ENCODE measurements around the gene MOGAT3. TPM values are rescaled to one million over a fixed set of nuclear protein-coding genes. Genes with fewer than 3 reads are reported as not detected.

The MOGAT3 gene
- total and polyA plus RNA-seq, 8 donors: 1.7 to 2.3 TPM; not detected in 6

GRCh38 chr7:101197991-101198390 lies 2.8 kb downstream of the MOGAT3 start:
- 59 to 76% (median 71%) methylated on average over 14 to 21 of the region's 21 CpGs for WGBS, 5 donors

GRCh38 chr7:101195884-101196283 lies 5.0 kb downstream of the MOGAT3 start:
- Histone ChIP-seq H3K27ac (no peak overlapping the region), H3K4me3 (no peak overlapping the region), H3K36me3 (no peaks in the 10 kb centered on the region), H3K4me1 (peaks cover 0 to 6% (median 2%) of the 10 kb centered on the region in 4 donors), H3K27me3 (peaks cover 0 to 62% (median 7%) of the 10 kb centered on the region in 3 donors), H3K9me3 (no peaks in the 10 kb centered on the region)
- DNase-seq: no peak
- WGBS, 5 donors: 81 to 89% (median 84%) methylated on average over 14 to 17 of the region's 17 CpGs
- intact Hi-C loops (cut with DNase I; ENCODE audit: low total_unique reads): no loop called here
- no peak for TF ChIP-seq CTCF (IDR thresholded peaks at IDR 0.05)
- TF ChIP-seq POLR2A (IDR thresholded peaks at IDR 0.05): no peak
- no peak for TF ChIP-seq EP300 (IDR thresholded peaks at IDR 0.05)

More at GRCh38 chr7:101197991-101198390, 2.8 kb downstream of the MOGAT3 start:
- Histone ChIP-seq H3K4me3 (no peak overlapping the region), H3K27me3 (peaks cover 0 to 82% (median 28%) of the 10 kb centered on the region in 3 donors), H3K27ac (no peak overlapping the region), H3K36me3 (no peaks in the 10 kb centered on the region), H3K9me3 (no peaks in the 10 kb centered on the region), H3K4me1 (peaks cover 11 to 18% (median 16%) of the 10 kb centered on the region in 4 donors)
- intact Hi-C loops (cut with DNase I; ENCODE audit: low total_unique reads): no loop called here
- no peak for DNase-seq
- TF ChIP-seq CTCF (IDR thresholded peaks at IDR 0.05) (no peak), POLR2AphosphoS5 (IDR thresholded peaks at IDR 0.05) (no peak), POLR2A (IDR thresholded peaks at IDR 0.05) (no peak), EP300 (IDR thresholded peaks at IDR 0.05) (no peak)

- intact Hi-C loops (cut with DNase I; ENCODE audit: low total_unique reads): no loop called here
- WGBS, 5 donors: 78 to 83% (median 79%) methylated on average over 8 of the region's 8 CpGs
- TF ChIP-seq EP300 (IDR thresholded peaks at IDR 0.05) (no peak), CTCF (IDR thresholded peaks at IDR 0.05) (no peak), POLR2AphosphoS5 (IDR thresholded peaks at IDR 0.05) (no peak), POLR2A (IDR thresholded peaks at IDR 0.05) (no peak)
- Histone ChIP-seq H3K9me3 (no peaks in the 10 kb centered on the region), H3K4me1 (peaks cover 0 to 6% (median 0%) of the 10 kb centered on the region in 4 donors), H3K36me3 (no peaks in the 10 kb centered on the region), H3K27ac (no peak overlapping the region), H3K27me3 (peaks cover 0 to 40% (median 0%) of the 10 kb centered on the region in 3 donors), H3K4me3 (no peak overlapping the region)
- no peak for DNase-seq
These were observed 11.7 kb downstream of the MOGAT3 start for GRCh38 chr7:101189109-101189508.

- 82 to 86% (median 85%) methylated on average over 4 of the region's 4 CpGs for WGBS, 5 donors
- TF ChIP-seq POLR2AphosphoS5 (IDR thresholded peaks at IDR 0.05) (no peak), EP300 (IDR thresholded peaks at IDR 0.05) (no peak), POLR2A (IDR thresholded peaks at IDR 0.05) (no peak), CTCF (IDR thresholded peaks at IDR 0.05) (no peak)
- Histone ChIP-seq H3K27ac (no peak overlapping the region), H3K36me3 (no peaks in the 10 kb centered on the region), H3K27me3 (peaks cover 0 to 49% (median 8%) of the 10 kb centered on the region in 3 donors), H3K4me3 (no peak overlapping the region), H3K9me3 (no peaks in the 10 kb centered on the region), H3K4me1 (peaks cover 0 to 7% (median 0%) of the 10 kb centered on the region in 4 donors)
- intact Hi-C loops (cut with DNase I; ENCODE audit: low total_unique reads): no loop called here
- DNase-seq: no peak
These were observed 13.9 kb downstream of the MOGAT3 start for GRCh38 chr7:101186844-101187428.

Data from stomach (tissue), 9 donors.